Fibroblast of pulmonary artery (primary cell): ENCODE results near the gene USP6.
"Not testable (repeated sequence)": the region's sequence is repeated elsewhere in the genome, so short reads cannot be mapped to it uniquely, and the experiment has no call there.

Experiments
- DNase-seq: peaks from one replicate; pipeline ENCODE4 v3.0.0-alpha.2; 2010; ENCODE audit warnings: low read depth
- H3K4me3 ChIP-seq: replicated peaks from 2 replicates; pipeline ENCODE4 v1.5.1; 2011; ENCODE audit warnings: low read depth, mild to moderate bottlenecking, control low read depth, low read length, moderate library complexity
- TF ChIP-seq, protein P1 (sequence below): IDR thresholded peaks from 2 replicates; pipeline ENCODE4 v1.5.1; 2011; ENCODE audit warnings: mild to moderate bottlenecking, control low read depth, low read length, inconsistent platforms; ENCODE audit errors: missing control alignments

Gene USP6

DNA sequence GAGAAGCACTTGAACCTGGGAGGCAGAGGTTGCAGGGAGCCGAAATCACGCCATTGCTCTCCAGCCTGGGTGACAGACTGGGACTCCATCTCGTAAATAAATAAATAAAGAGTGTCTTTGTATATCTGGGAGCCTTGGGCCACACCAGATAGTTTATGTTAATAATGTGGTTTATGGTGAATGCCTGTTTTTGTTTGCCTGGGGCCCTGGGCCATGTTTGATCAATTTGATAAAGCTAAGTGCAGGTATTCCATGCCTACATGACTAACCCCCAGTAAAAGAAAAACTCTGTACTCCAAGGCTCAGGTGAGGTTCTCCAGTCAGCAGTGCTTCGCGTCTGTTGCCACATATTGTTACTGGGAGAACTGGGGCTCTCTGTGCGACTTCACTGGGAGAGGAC lies 103.7 kb downstream of the USP6 start:
- no peak for DNase-seq
- TF ChIP-seq, protein P1, sequence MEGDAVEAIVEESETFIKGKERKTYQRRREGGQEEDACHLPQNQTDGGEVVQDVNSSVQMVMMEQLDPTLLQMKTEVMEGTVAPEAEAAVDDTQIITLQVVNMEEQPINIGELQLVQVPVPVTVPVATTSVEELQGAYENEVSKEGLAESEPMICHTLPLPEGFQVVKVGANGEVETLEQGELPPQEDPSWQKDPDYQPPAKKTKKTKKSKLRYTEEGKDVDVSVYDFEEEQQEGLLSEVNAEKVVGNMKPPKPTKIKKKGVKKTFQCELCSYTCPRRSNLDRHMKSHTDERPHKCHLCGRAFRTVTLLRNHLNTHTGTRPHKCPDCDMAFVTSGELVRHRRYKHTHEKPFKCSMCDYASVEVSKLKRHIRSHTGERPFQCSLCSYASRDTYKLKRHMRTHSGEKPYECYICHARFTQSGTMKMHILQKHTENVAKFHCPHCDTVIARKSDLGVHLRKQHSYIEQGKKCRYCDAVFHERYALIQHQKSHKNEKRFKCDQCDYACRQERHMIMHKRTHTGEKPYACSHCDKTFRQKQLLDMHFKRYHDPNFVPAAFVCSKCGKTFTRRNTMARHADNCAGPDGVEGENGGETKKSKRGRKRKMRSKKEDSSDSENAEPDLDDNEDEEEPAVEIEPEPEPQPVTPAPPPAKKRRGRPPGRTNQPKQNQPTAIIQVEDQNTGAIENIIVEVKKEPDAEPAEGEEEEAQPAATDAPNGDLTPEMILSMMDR, result no peak
- no peak overlapping the region for H3K4me3 ChIP-seq

DNA sequence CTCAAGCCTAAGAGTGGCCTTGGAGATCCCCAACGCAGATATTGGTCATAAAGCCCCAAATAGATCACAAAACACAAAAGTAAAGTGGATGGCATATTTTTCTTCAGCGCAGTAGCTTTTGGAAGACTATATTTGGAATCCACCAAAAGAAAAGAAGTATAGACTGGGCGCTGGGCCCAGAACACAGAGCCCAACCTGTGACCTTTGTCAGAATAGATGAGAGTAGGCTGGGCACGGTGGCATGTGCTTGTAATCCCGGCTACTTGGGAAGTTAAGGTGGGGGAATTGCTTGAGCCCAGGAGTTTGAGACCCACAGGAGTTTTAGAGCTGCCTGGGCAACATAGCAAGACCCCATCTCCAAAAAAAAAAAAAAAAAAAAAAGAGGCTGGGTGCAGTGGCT lies 104.2 kb downstream of the USP6 start:
- TF ChIP-seq, protein P1, result no peak
- no peak for DNase-seq
- no peak overlapping the region for H3K4me3 ChIP-seq

DNA sequence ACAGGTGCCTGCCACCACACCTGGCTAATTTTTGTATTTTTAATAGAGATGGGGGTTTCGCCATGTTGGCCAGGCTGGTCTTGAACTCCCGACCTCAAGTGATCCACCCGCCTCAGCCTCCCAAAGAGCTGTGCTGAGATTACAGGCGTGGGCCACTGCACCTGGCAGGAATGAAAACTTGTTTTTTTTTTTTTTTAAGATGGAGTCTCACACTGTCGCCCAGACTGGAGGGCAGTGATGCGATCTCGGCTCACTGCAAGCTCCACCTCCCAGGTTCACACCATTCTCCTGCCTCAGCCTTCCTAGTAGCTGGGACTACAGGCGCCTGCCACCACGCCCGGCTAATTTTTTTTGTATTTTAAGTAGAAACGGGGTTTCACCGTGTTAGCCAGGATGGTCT lies 106.1 kb downstream of the USP6 start:
- not testable (repeated sequence) for DNase-seq

More for the DNA sequence above, 106.1 kb downstream of the USP6 start:
- not testable (repeated sequence) for H3K4me3 ChIP-seq
